Suprapubic skin (tissue), 3 donors: ENCODE results near the gene NELL1.

Source experiments
- CTCF ChIP-seq, 2 donors: fragments of 200-600 bp in 1 of 2; fragments of 450-650 bp in 1 of 2; sonication (generic) in 1 of 2; IDR thresholded peaks; one replicate each; pipeline ENCODE4 v1.5.1; 2016 to 2019; ENCODE audit warnings: antibody characterized with exemption in 2 of 2, mild to moderate bottlenecking in 1 of 2, moderate library complexity in 1 of 2
- EP300 ChIP-seq: sonication (generic); formaldehyde crosslinking; IDR thresholded peaks from one replicate; pipeline ENCODE4 v1.6.1; 2017; ENCODE audit warnings: antibody characterized with exemption
- POLR2A ChIP-seq, 2 donors: fragments of 450-650 bp; IDR thresholded peaks; one replicate each; pipeline ENCODE4 v1.6.1; 2017; ENCODE audit warnings: antibody characterized with exemption in 2 of 2, mild to moderate bottlenecking in 2 of 2, moderate library complexity in 2 of 2

- no peak for TF ChIP-seq POLR2A (IDR thresholded peaks at IDR 0.05)
- no peak for TF ChIP-seq CTCF (IDR thresholded peaks at IDR 0.05)
- TF ChIP-seq EP300 = no peak
Observed at GRCh38 chr11:20854215-20854955, 185.0 kb downstream of the NELL1 start.
